Vagina (tissue), 2 donors: Measurements from ENCODE around the gene DIAPH2. TPM values are rescaled to one million over a fixed set of nuclear protein-coding genes. Genes with fewer than 3 reads are reported as not detected.

Source experiments
- DNase-seq, 2 donors: peaks; one replicate each; pipeline ENCODE4 v3.0.0-alpha.2; 2017; ENCODE audit errors: extremely low spot score in 2 of 2
- H3K27ac ChIP-seq: fragments of 200-600 bp; sonication (generic); one replicate; pipeline ENCODE4 v1.5.1; 2019
- H3K27me3 ChIP-seq: fragments of 200-600 bp; sonication (generic); one replicate; pipeline ENCODE4 v1.5.1; 2019
- H3K36me3 ChIP-seq, 2 donors: fragments of 200-600 bp; sonication (generic); one replicate each; pipeline ENCODE4 v1.5.1; 2017 to 2019
- H3K4me1 ChIP-seq: fragments of 200-600 bp; sonication (generic); one replicate; pipeline ENCODE4 v1.5.1; 2019
- H3K4me3 ChIP-seq, 2 donors: fragments of 200-600 bp; sonication (generic); 1 replicate in 1 of 2; 2 replicates in 1 of 2; pipeline ENCODE4 v1.5.1; 2016 to 2019
- H3K9me3 ChIP-seq: fragments of 200-600 bp; sonication (generic); one replicate; pipeline ENCODE4 v1.5.1; 2019
- CTCF ChIP-seq, 3 experiments: fragments of 450-650 bp in 2 of 3; fragments of 200-600 bp in 1 of 3; sonication (generic) in 1 of 3; IDR thresholded peaks; one replicate each; pipeline ENCODE4 v1.5.1; 2017 to 2019; ENCODE audit warnings: antibody characterized with exemption in 3 of 3, mild to moderate bottlenecking in 2 of 3, moderate library complexity in 2 of 3
- POLR2A ChIP-seq, 2 donors: fragments of 450-650 bp; IDR thresholded peaks; one replicate each; pipeline ENCODE4 v1.6.1; 2017; ENCODE audit warnings: antibody characterized with exemption in 2 of 2, mild to moderate bottlenecking in 2 of 2, moderate library complexity in 2 of 2
- POLR2AphosphoS5 ChIP-seq, 2 donors: sonication (generic); formaldehyde crosslinking; IDR thresholded peaks; one replicate each; pipeline ENCODE4 v1.9.0; 2017; ENCODE audit warnings: antibody characterized with exemption in 2 of 2, mild to moderate bottlenecking in 2 of 2, low read depth in 1 of 2; ENCODE audit not compliant: insufficient read depth in 1 of 2
- intact Hi-C: fragments of 100-400 bp; cut with DNase I; formaldehyde crosslinking; loops from one replicate; pipeline ENCODE4 v1.15.1; 2023
- total RNA-seq: library from RNA; depleted of rRNA; stranded (reverse); fragments of >200 nt; gene quantifications from one replicate; pipeline ENCODE4 v1.2.3, GENCODE V29; 2016

Gene DIAPH2
- total RNA-seq, 1 donor from 2014 or later = 38.8 TPM

- intact Hi-C loops = no loop called here
- no peak for TF ChIP-seq CTCF (IDR thresholded peaks at IDR 0.05)
- no peak for TF ChIP-seq POLR2AphosphoS5 (IDR thresholded peaks at IDR 0.05; ENCODE audit: insufficient read depth in 1 of 2, low read depth in 1 of 2)
- TF ChIP-seq POLR2A (IDR thresholded peaks at IDR 0.05) = no peak
- no peaks in the 10 kb centered on the region for H3K9me3 ChIP-seq
These were observed 622.3 kb downstream of the DIAPH2 start for GRCh38 chrX:97306771-97307470.

DNA sequence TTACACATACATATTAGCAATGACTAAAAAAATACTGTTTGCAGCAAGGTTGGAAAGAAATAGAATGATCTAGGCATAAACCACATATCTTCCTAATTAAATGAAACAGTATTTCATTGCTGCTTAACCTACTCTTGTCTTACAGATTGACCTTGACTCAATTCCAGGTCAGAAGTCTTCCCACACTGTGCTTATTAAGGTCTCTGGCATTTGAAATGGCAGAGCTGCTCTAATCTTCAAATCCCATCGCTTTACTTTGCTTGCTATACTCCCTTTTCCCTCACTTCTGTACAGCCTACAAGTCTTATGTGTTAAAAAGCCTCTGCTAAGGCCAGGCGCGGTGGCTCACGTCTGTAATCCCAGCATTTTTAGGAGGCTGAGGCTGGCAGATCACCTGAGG is 623.5 kb downstream of the DIAPH2 start:
- no peak overlapping the region for H3K27ac ChIP-seq
- no peaks in the 10 kb centered on the region for H3K4me1 ChIP-seq
- no peaks in the 10 kb centered on the region for H3K36me3 ChIP-seq
- no peak overlapping the region for H3K4me3 ChIP-seq
- H3K9me3 ChIP-seq = no peaks in the 10 kb centered on the region
- DNase-seq = no peak
- H3K27me3 ChIP-seq = no peaks in the 10 kb centered on the region
- intact Hi-C loops = no loop called here
- no peak for TF ChIP-seq CTCF (IDR thresholded peaks at IDR 0.05)
- TF ChIP-seq POLR2A (IDR thresholded peaks at IDR 0.05) = no peak
- TF ChIP-seq POLR2AphosphoS5 (IDR thresholded peaks at IDR 0.05; ENCODE audit: insufficient read depth in 1 of 2, low read depth in 1 of 2) = no peak

More at GRCh38 chrX:97306771-97307470, 622.3 kb downstream of the DIAPH2 start:
- Histone ChIP-seq H3K4me1 (no peaks in the 10 kb centered on the region), H3K36me3 (no peaks in the 10 kb centered on the region), H3K27ac (no peak overlapping the region), H3K27me3 (no peaks in the 10 kb centered on the region), H3K4me3 (no peak overlapping the region)
- no peak for DNase-seq

DNA sequence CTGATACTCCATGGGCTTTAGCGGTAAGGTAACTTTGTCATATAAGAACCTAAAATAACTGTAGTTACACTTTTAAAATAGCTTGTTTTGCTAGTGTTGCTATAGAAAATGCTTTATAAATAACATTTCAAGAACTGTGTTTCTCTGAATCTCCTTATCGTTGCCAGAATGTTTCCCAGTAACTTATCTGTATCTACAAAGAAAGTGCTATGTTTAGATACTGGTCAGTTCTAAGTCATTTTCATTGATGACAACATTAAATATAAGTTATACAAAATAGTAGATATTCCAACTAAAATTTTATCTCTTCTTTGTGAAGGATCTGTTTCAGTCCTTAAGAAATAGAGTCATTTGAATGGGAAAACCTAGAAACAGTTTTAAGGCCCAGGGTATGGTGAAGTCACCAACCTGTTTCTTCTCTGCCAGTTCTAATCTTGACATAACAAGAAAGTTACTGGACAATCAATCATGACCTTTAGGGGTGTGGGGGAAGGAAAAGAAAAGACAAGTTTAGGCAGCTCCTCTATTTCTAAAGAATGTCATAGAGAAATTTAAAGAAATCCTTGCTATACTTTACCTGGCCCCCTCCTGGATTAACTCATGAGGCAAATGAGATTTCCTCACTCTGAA is 625.0 kb downstream of the DIAPH2 start:
- H3K4me1 ChIP-seq = no peaks in the 10 kb centered on the region
- no peaks in the 10 kb centered on the region for H3K36me3 ChIP-seq
- intact Hi-C loops = no loop called here
- TF ChIP-seq POLR2A (IDR thresholded peaks at IDR 0.05) (no peak), POLR2AphosphoS5 (IDR thresholded peaks at IDR 0.05; ENCODE audit: insufficient read depth in 1 of 2, low read depth in 1 of 2) (no peak), CTCF (IDR thresholded peaks at IDR 0.05) (no peak)
- no peak overlapping the region for H3K4me3 ChIP-seq
- no peak overlapping the region for H3K27ac ChIP-seq
- H3K9me3 ChIP-seq = no peaks in the 10 kb centered on the region
- DNase-seq = no peak
- no peaks in the 10 kb centered on the region for H3K27me3 ChIP-seq

- intact Hi-C loops = no loop called here
- no peak for DNase-seq
- no peak for TF ChIP-seq POLR2A (IDR thresholded peaks at IDR 0.05)
- no peak for TF ChIP-seq CTCF (IDR thresholded peaks at IDR 0.05)
- no peak for TF ChIP-seq POLR2AphosphoS5 (IDR thresholded peaks at IDR 0.05; ENCODE audit: insufficient read depth in 1 of 2, low read depth in 1 of 2)
These were observed 625.7 kb downstream of the DIAPH2 start for GRCh38 chrX:97310373-97310772.

More at GRCh38 chrX:97310373-97310772, 625.7 kb downstream of the DIAPH2 start:
- Histone ChIP-seq H3K27ac (no peak overlapping the region), H3K9me3 (no peaks in the 10 kb centered on the region), H3K27me3 (no peaks in the 10 kb centered on the region), H3K4me3 (no peak overlapping the region), H3K36me3 (no peaks in the 10 kb centered on the region), H3K4me1 (no peaks in the 10 kb centered on the region)
